GM18951 (cell line): Measurements from ENCODE around the gene SUPT3H.

Source experiments
- POLR2A ChIP-seq: IDR thresholded peaks from 4 replicates; pipeline ENCODE4 v1.6.1; 2011; ENCODE audit warnings: mild to moderate bottlenecking; ENCODE audit not compliant: insufficient read length, insufficient read depth; ENCODE audit errors: extremely low read depth
- in situ Hi-C: fragments of 300-500 bp; cut with MboI; formaldehyde crosslinking; loops from one replicate; pipeline ENCODE4 v1.12.0; 2022; ENCODE audit warnings: low sequenced_read_pairs, mixed read lengths, inconsistent platforms; ENCODE audit not compliant: unreplicated experiment

The SUPT3H gene

DNA sequence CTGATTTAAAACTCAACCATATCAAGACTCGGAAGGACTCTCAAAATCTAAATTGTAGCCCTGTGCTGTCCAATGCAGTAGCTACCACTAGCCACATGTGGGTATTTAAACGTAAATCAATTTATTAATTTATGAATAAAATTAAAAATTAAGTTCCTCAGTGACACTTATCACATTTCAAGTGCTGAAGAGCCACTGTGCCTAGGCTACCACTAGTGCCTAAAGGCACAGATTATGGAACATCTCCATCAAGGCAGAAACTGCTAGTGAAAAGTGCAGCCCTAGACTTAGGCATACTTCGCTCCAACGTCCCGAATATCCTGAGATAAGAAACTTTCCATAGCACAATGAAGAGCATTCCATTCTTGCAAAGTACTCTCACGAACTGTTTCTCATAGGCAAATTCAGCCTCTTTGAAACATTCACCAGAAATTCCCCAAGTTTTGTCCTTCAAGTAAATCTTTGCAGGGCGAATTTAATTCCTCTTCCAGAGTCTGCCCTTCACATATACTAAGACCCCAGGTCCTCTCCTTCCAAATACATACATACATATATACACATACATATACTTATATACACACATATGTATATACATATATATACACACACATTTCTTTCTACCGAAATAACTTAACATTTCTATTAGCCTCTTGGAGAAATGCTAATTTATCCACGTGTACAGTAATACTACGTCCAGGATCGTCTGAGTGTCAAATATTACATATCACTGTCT lies 1.3 kb downstream of the SUPT3H start:
- no peak for TF ChIP-seq POLR2A

DNA sequence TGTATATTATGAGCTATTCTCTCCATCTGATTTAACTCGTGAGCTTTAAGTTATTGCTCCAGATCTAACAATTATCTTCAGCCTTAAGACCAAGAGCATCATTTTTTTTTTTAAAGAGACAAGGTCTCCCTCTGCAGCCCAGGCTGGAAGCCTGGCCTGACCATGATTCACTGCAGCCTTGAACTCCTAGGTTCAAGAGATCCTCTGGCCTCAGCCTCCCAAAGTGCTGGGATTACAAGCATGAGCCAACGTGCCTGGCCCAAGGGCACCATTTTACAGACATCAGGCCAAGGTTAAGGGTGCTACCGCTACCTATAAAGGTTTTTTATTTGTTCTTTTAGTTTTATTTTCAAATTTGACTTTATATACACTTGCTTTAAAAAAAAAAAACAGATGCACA lies 2.3 kb downstream of the SUPT3H start:
- in situ Hi-C loops, result no loop called here
- no peak for TF ChIP-seq POLR2A

More for the DNA sequence above, 1.3 kb downstream of the SUPT3H start:
- in situ Hi-C loops, result no loop called here

DNA sequence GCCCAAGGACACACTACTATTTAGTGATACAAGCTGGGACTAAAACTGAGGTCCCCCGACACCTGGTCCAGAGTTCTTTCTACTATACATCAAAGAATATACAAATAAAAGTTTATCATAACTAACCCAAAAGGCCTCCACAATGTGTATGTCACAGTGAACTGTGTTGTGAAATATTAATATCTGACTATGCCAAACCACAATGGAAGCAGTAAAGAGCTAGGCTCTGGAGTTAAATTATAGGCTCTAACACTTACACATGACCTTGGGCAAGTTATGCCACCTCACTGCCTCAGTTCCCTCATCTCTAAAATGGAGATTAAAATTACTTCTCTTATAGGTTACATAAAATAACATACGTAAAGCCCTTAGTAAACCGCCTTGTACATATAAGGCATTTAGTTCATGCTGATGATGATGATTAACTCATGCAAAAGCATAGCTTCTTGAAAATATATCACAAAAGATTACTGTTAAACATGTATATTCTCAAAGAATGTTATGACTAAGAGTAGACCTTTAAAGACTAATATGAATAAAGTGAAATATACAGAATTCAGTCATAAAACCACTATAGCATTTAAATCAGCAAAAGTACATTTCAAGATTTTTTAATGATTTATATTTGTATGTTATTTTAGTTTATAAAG lies 5.7 kb downstream of the SUPT3H start:
- no peak for TF ChIP-seq POLR2A
- in situ Hi-C loops, result no loop called here

DNA sequence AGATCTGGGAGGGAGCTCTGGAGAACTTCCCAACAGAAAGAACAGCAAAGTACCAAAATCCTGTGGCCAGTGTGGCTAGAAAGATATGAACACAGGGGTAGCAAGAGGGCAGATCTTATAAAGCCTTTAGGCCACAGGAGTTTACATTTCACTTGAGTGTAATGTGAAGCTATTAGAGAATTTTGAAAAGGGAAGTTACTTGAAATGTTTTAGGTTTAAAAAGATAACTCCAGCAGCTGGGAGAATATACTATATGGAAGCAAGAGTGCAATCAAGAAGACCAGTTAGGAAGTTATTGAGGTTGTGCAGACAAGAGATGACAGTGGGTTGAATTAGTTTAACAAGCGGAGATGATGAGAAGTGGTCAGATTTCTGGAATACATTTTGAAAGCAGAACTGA lies 7.9 kb downstream of the SUPT3H start:
- no peak for TF ChIP-seq POLR2A
- in situ Hi-C loops, result no loop called here

DNA sequence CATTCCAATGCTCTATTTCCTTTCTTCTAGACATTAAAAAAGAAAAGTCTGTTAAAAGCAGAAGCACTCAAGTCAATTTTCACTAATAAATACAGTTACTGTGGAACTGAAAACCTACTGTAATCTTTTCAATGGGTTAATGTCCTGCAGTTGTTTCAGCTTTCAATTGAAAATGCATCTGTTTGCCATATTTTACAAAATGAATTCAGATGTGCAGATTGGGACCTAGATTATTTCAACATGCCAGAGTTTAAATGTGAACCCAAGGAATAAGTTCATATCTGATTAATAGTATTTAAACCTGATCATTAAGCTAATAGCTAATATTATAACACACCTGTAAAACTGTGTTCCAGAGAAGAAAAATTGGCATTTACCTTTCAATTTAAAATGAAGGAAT lies 9.7 kb downstream of the SUPT3H start:
- no peak for TF ChIP-seq POLR2A
- in situ Hi-C loops, result no loop called here

DNA sequence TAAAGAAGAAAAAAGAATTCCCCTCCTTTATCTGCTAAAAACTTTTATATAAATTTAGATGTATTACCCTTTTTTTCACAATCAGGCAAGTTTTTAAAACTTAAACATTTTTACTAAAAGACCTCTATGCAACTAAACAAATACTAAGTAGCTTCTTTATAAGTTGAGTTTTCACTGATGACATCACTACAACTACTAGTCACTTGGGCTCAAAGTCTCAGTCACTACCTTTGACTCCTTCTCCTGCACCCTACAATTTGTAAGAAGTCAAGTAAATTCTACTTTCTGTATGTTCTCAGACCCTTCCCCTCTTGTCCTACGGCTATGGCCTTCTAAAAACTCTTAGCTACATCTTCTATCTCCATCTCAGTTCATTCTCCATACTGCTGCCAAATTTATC lies 11.2 kb downstream of the SUPT3H start:
- in situ Hi-C loops, result no loop called here
- TF ChIP-seq POLR2A, result no peak

DNA sequence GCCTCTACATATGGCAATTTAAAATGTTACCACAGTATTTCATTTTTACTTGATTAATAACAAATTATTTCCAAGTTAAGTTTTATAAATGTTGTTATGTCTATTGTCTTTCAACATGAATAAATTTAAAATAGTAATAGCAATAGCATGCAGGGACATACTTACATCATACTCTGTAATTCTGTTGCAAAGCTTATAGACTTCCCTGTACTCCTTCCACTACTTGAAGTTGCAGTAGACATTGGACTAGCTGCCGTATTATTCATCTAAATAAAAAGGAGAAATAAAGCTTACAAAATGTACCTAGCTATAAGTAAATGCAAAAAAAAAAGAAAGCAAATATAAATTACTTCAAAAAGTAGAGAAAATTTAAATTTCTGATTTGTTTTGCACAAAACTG lies 12.7 kb downstream of the SUPT3H start:
- in situ Hi-C loops, result no loop called here
- no peak for TF ChIP-seq POLR2A

DNA sequence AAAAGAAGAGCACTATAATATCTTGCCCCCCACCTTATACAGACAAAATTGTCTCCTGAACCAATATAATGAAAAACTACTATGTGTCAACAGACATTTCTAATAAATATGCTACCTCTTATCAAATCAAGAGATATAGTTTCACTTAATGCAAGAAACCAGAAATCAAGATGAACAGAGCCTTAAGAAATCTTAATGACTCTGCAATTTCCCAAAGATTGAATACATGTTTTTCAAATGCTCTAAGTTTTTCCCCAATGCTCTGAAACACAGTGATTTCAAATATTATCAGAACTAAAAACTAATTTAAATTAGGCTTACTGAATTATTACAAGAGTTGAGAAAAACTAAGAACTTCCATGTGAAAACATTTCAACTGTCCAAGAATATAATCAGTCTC lies 13.3 kb downstream of the SUPT3H start:
- in situ Hi-C loops, result no loop called here
- TF ChIP-seq POLR2A, result no peak

DNA sequence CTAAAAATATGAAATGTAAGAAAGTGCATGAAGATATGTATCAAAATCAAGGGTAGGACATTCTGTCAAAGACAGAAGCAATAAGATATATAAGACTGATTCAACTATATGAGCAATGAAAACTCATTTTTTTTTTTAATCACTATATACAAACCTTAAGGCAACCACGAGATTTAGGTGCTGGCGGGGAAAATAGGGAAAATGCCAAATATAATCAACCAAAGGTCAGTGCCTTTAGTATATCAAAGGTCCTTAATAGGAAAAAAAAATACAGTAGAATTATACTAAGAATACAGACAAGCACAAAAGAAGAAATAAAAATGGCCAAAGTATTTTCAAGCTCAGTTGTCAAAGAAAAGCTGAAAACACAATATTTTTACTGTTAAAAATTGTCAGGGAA lies 24.1 kb downstream of the SUPT3H start:
- in situ Hi-C loops, result no loop called here
- no peak for TF ChIP-seq POLR2A

DNA sequence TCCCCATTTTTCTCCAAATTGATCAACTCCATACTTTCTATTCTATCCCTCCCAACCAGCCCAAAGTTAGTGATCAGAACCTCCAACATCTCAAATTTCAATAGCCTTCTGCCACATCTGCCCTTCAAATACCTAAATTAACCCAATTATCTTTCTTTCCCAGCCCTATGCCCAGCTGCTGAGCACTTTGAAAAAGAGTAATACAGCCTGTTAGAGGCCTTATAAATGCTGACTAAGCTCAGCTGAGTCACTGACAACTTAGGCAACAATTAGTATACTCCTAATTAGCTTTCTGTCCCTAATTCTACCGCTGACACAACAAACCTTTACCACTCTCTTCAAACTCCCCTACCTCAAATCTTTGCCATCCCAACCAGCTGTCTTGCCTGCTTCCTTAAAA lies 26.1 kb downstream of the SUPT3H start:
- TF ChIP-seq POLR2A, result no peak

DNA sequence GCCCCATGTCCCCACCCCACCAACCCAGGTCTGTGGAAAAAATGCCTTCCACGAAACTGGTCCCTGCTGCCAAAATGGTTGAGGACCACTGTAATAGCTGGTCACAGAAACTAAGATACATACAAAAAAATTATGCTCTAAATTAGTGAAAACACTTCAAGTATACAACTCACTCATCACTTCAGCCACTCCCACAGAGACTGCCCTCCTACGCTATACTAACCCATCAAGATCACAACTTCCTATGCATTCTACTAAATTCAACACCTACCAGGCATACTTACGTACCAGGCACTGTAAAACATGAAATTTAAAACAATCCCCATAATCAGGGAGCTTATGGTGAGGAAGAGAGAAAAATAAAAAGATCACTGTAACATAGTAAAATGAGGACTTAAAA lies 26.7 kb downstream of the SUPT3H start:
- TF ChIP-seq POLR2A, result no peak
- in situ Hi-C loops, result no loop called here

More for the DNA sequence above, 26.1 kb downstream of the SUPT3H start:
- in situ Hi-C loops, result no loop called here

DNA sequence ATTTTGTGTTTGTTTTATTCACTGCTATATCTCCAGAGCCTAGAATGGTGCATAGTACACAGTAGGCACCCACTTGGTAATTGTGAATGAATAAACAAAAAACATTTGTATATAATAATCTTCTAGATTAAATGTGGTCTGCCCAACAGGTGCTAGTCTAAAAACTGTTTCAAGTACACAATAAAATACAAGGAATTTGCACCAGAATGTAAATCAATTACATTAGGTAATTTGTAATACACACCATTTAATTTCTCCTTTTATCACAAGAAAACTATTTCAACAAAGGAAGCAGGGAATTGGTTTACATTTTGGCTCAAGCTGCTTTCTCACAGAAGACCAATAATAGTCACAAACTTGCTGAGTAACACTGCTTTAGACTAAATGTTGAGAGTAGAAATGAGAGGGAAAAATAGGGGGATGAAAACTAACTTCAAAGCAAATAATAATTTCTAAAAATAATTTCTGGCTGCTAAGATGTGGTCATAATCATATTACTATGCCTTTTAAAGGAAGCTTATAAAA lies 27.5 kb downstream of the SUPT3H start:
- TF ChIP-seq POLR2A, result no peak
- in situ Hi-C loops, result no loop called here

DNA sequence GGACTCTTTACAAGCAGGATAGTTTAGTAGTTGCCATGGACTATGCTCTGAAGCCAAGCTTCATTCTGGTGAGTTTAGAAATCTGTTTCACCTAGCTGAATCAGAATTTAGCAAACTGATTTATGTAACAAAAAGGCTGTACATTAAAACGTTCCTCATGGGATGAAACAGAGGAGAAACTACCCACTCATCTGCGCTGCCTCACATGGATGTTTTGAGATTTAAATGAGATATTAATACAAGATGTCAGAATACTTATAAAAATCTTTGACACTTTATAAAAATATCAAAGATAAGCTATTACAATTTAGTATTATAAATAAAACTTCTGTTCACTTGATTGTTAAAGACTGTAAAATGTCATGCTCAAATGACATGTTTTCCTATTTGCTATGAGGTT lies 32.8 kb downstream of the SUPT3H start:
- in situ Hi-C loops, result no loop called here
- no peak for TF ChIP-seq POLR2A

DNA sequence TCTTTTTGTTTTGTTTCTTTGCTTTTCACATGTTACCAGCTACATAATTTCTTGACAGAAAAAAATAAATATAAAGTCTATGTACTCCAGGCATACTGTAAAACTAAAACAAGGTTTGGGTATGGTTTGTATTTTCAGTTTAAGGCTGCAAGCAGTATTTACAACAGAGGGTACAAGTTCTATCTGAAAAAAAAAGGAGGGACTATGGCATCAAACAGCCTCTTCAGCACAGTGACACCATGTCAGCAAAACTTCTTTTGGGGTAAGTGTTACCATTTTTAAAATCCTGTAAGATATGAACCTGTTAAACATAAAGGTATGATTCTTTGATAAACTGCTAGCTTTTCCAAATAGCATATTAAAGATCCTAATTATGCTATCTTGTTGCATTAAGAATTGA lies 49.2 kb downstream of the SUPT3H start:
- in situ Hi-C loops, result no loop called here
- no peak for TF ChIP-seq POLR2A
